CD4-positive, alpha-beta T cell (primary cell): ENCODE measurements around the gene EGLN3. TPM values are rescaled to one million over a fixed set of nuclear protein-coding genes. Genes with fewer than 3 reads are reported as not detected.

Source experiments
- ATAC-seq: fragments of 200-7000 bp; cut with Tn5 transposase; one replicate; pipeline ENCODE4 v1.10.0; 2022; ENCODE audit warnings: mild to moderate bottlenecking; ENCODE audit not compliant: poor library complexity
- CTCF ChIA-PET: fragments of 350-600 bp; sonication (Branson Sonifier 250); formaldehyde crosslinking; loops from one replicate; lab custom pipeline; 2021; ENCODE audit warnings: antibody characterized with exemption, inconsistent platforms; lab: Charles Lee
- POLR2A ChIA-PET: fragments of 350-600 bp; sonication (Branson Sonifier 250); formaldehyde crosslinking; loops from one replicate; lab custom pipeline; 2021; ENCODE audit warnings: antibody characterized with exemption, inconsistent platforms; lab: Charles Lee
- DNase-seq, 14 experiments: peaks; one replicate each; pipeline ENCODE4 v3.0.0-alpha.2; 2013 to 2020; ENCODE audit warnings: mixed read lengths in 2 of 14
- H3K27ac ChIP-seq, 2 donors: one replicate each; pipeline versions ENCODE4 v1.5.1 to v1.7.0; 2013; ENCODE audit warnings: low read length in 2 of 2, low read depth in 1 of 2, mild to moderate bottlenecking in 1 of 2
- H3K27me3 ChIP-seq, 2 experiments: 1 replicate in 1 of 2; 2 replicates in 1 of 2; pipeline versions ENCODE4 v1.6.1 to v1.7.0; 2013; ENCODE audit warnings: low read length in 2 of 2, control low read depth in 1 of 2, mild to moderate bottlenecking in 1 of 2, moderate library complexity in 1 of 2; ENCODE audit not compliant: insufficient read depth in 2 of 2, control insufficient read depth in 1 of 2
- H3K36me3 ChIP-seq: one replicate; pipeline ENCODE4 v1.6.1; 2013; ENCODE audit warnings: low read length, control low read depth; ENCODE audit not compliant: insufficient read depth
- H3K4me1 ChIP-seq: one replicate; pipeline ENCODE4 v1.6.1; 2013; ENCODE audit warnings: low read length, control low read depth; ENCODE audit not compliant: insufficient read depth
- H3K4me3 ChIP-seq: one replicate; pipeline ENCODE4 v1.5.1; 2013; ENCODE audit warnings: mild to moderate bottlenecking, low read length, moderate library complexity
- H3K9me3 ChIP-seq, 2 experiments: 1 replicate in 1 of 2; 2 replicates in 1 of 2; pipeline versions ENCODE4 v1.6.1 to v1.7.0; 2013; ENCODE audit warnings: low read length in 2 of 2, mild to moderate bottlenecking in 2 of 2, control low read depth in 1 of 2, moderate library complexity in 1 of 2; ENCODE audit not compliant: control insufficient read depth in 1 of 2, insufficient read depth in 1 of 2
- H3K27ac Mint-ChIP-seq: one replicate; pipeline ENCODE4 v1.8.0; 2020; ENCODE audit warnings: mixed read lengths
- H3K27me3 Mint-ChIP-seq: one replicate; pipeline ENCODE4 v1.8.0; 2021; ENCODE audit warnings: mixed read lengths
- H3K36me3 Mint-ChIP-seq: one replicate; pipeline ENCODE4 v1.8.0; 2021; ENCODE audit warnings: low read depth, mixed read lengths
- H3K4me1 Mint-ChIP-seq: one replicate; pipeline ENCODE4 v1.8.0; 2021; ENCODE audit warnings: low read depth, mixed read lengths
- H3K4me3 Mint-ChIP-seq: one replicate; pipeline ENCODE4 v1.8.0; 2020; ENCODE audit warnings: mild to moderate bottlenecking, mixed read lengths
- H3K9me3 Mint-ChIP-seq: one replicate; pipeline ENCODE4 v1.8.0; 2020; ENCODE audit warnings: mixed read lengths
- intact Hi-C, 2 experiments: fragments of 100-400 bp; cut with DNase I in 1 of 2; cut with micrococcal nuclease in 1 of 2; formaldehyde crosslinking; loops; one replicate each; pipeline versions ENCODE4 v1.15.1 to v1.9.0; 2023 to 2025; cut with DNase I, micrococcal nuclease
- total RNA-seq, 174 experiments: library from RNA in 2 of 174; stranded (reverse) in 2 of 174; gene quantifications; one replicate each; pipeline ENCODE4 v1.2.3 and lab custom pipeline; 2021 to 2026
- TF ChIP-seq, protein P1 (sequence below): fragments of 200-600 bp; IDR thresholded peaks from one replicate; pipeline ENCODE4 v1.8.0; 2022; ENCODE audit warnings: antibody characterized with exemption, mild to moderate bottlenecking

Gene EGLN3
- total RNA-seq, 2 experiments from 2014 or later, result 1.1 to 1.3 TPM

DNA sequence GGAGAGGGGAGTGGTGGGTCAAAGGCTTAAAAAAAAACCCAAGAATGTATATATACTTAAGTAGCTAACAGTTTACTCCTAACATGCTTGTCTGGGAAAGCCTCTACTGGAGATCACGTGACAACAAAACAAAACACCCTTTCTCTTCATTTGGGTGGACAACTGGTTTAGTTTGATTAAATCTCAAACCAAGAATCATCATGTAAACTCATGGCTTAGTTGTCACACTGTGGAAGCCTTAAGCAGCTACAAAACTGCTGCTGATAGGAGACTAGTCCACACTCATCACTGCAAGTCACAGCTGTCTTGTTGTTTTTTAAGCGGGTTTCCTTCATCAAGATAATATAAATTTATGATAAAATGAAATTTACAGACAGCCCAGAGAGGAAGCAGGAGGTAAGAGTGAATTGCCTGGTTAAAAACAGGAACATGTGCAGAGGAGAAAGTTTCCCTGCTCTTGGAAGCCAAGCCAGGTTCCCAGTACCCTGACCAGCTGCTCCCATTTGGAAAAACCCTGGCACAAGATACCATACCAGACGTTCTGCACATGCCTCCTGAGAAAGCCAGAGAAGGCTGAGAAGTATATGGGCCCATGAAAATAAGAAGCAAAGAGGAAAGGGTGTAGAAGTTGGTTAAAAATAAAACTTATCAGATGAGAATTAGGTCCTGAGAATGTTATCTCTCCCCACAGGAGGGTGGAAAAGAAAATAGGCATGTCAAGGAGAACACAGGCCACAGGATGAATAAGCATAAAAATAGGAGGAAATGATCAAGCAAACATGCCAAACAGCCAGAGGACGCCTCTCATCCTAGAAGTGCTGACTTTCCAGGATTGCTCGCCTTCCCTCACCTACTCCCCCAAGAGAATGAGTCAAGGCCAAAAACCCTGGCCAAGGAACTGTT, 34.0 kb downstream of the EGLN3 start:
- Mint-ChIP-seq H3K4me3 (no peak overlapping the region), H3K27ac (no peak overlapping the region), H3K27me3 (no peaks in the 10 kb centered on the region), H3K36me3 (no peaks in the 10 kb centered on the region), H3K9me3 (no peaks in the 10 kb centered on the region), H3K4me1 (no peaks in the 10 kb centered on the region)
- no peaks in the 10 kb centered on the region for H3K27me3 ChIP-seq
- ChIA-PET CTCF (no interaction called here), POLR2A (no interaction called here)
- no peaks in the 10 kb centered on the region for H3K36me3 ChIP-seq
- TF ChIP-seq, protein P1, sequence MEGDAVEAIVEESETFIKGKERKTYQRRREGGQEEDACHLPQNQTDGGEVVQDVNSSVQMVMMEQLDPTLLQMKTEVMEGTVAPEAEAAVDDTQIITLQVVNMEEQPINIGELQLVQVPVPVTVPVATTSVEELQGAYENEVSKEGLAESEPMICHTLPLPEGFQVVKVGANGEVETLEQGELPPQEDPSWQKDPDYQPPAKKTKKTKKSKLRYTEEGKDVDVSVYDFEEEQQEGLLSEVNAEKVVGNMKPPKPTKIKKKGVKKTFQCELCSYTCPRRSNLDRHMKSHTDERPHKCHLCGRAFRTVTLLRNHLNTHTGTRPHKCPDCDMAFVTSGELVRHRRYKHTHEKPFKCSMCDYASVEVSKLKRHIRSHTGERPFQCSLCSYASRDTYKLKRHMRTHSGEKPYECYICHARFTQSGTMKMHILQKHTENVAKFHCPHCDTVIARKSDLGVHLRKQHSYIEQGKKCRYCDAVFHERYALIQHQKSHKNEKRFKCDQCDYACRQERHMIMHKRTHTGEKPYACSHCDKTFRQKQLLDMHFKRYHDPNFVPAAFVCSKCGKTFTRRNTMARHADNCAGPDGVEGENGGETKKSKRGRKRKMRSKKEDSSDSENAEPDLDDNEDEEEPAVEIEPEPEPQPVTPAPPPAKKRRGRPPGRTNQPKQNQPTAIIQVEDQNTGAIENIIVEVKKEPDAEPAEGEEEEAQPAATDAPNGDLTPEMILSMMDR, result no peak
- H3K4me1 ChIP-seq, result no peaks in the 10 kb centered on the region
- H3K9me3 ChIP-seq, result no peaks in the 10 kb centered on the region
- H3K27ac ChIP-seq, result no peak overlapping the region
- H3K4me3 ChIP-seq, result no peak overlapping the region
- DNase-seq, result no peak
- ATAC-seq, result no peak
- intact Hi-C loops, result no loop called here

DNA sequence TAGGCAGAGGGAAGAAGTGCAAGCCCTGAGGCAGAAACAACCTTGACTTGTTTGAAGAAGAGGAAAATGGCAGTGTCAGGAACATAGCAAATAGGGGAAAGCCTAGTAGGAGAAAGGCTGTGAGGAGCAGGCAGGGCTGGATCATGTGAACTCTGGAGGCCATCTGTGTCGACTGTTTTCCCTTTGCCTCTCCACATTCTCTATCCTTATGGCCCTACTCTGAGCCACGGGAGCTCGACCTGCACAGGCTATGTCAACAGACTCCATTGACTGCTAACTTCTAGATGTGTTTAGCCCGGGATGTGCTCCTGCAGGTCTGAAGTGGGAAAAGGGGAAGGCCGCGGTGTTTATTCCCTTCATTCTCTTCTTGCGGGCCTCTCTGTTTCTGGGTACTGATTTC, 35.2 kb downstream of the EGLN3 start:
- intact Hi-C loops, result no loop called here
- CTCF ChIA-PET, result no interaction called here
- no peaks in the 10 kb centered on the region for H3K9me3 Mint-ChIP-seq
- ATAC-seq, result no peak
- TF ChIP-seq, protein P1, result no peak
- H3K27ac Mint-ChIP-seq, result no peak overlapping the region
- Histone ChIP-seq H3K9me3 (no peaks in the 10 kb centered on the region), H3K36me3 (no peaks in the 10 kb centered on the region), H3K4me1 (no peaks in the 10 kb centered on the region), H3K4me3 (no peak overlapping the region), H3K27ac (no peak overlapping the region), H3K27me3 (no peaks in the 10 kb centered on the region)
- H3K4me3 Mint-ChIP-seq, result no peak overlapping the region
- no peaks in the 10 kb centered on the region for H3K27me3 Mint-ChIP-seq
- DNase-seq, result no peak
- POLR2A ChIA-PET, result no interaction called here
- no peaks in the 10 kb centered on the region for H3K36me3 Mint-ChIP-seq
- H3K4me1 Mint-ChIP-seq, result no peaks in the 10 kb centered on the region

DNA sequence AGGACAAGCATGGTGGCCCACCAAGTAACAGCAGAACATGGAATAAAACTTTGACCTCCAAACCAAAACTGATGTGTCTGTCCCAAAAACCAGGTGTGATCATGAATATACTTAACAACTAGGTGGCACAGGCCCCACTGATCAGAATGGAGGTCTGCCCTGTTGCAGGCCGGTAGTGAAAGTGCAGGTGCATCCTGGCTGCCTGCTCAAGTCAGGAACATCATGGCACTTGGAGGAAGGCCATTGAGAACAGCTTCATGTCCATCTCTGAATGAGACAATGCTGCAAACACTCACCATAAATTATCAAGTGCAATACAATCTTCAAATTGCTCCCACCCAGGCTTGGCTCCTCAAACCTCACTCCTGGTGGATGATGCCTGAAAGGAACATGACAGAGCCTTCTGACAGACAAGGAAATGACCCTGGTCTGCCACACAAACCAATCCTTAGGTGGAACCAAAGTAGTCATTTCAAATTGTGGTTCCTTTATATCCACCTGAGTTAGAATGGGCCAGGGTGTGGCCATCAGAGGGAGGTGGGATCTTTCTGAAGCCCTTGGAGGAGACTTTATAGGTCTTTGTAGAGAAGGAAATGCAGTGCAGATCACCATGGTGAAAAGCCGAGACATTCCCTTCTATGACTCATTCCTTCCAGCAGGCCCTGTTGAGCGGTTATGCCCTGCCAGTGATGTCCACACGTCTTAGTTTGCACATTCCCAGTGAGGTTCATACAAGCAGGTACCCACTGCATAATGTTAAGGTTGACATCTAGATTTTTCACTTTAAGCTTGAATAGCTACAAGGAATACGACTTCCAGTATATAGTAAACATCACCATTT, 36.0 kb downstream of the EGLN3 start:
- H3K4me3 Mint-ChIP-seq, result no peak overlapping the region
- no peak overlapping the region for H3K4me3 ChIP-seq
- no peaks in the 10 kb centered on the region for H3K4me1 ChIP-seq
- H3K9me3 ChIP-seq, result no peaks in the 10 kb centered on the region
- TF ChIP-seq, protein P1, result no peak
- no peaks in the 10 kb centered on the region for H3K4me1 Mint-ChIP-seq
- no peaks in the 10 kb centered on the region for H3K36me3 Mint-ChIP-seq
- intact Hi-C loops, result no loop called here
- no peak overlapping the region for H3K27ac ChIP-seq
- ChIA-PET CTCF (no interaction called here), POLR2A (no interaction called here)
- no peak for DNase-seq
- no peaks in the 10 kb centered on the region for H3K36me3 ChIP-seq
- ATAC-seq, result no peak
- H3K9me3 Mint-ChIP-seq, result no peaks in the 10 kb centered on the region
- no peaks in the 10 kb centered on the region for H3K27me3 Mint-ChIP-seq
- no peaks in the 10 kb centered on the region for H3K27me3 ChIP-seq
- H3K27ac Mint-ChIP-seq, result no peak overlapping the region
